ENCODE measurements around the gene CYP39A1. TPM values are rescaled to one million over a fixed set of nuclear protein-coding genes. Genes with fewer than 3 reads are reported as not detected.

The CYP39A1 gene, protein sequence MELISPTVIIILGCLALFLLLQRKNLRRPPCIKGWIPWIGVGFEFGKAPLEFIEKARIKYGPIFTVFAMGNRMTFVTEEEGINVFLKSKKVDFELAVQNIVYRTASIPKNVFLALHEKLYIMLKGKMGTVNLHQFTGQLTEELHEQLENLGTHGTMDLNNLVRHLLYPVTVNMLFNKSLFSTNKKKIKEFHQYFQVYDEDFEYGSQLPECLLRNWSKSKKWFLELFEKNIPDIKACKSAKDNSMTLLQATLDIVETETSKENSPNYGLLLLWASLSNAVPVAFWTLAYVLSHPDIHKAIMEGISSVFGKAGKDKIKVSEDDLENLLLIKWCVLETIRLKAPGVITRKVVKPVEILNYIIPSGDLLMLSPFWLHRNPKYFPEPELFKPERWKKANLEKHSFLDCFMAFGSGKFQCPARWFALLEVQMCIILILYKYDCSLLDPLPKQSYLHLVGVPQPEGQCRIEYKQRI
- 4.2 TPM for polyA plus RNA-seq (2013, experiment 1 of 2)
- polyA plus RNA-seq (2013, experiment 2 of 2), result 4.4 TPM

GRCh38 chr6:46652603-46653438 is at the start of gene CYP39A1, which contains the start of gene SLC25A27:
CYP39A1 (minus strand) TSS chr6:46652818; CDS start chr6:46652582, 236 bp downstream.
SLC25A27 (plus strand) TSS chr6:46652975; CDS start chr6:46653193, 218 bp downstream.
- H4K91ac ChIP-seq (ENCODE audit: low read depth, low read length, poor library complexity), result no peak within 1 kb of the TSS
- no CpG with 5 or more reads among the region's 72 CpGs for WGBS, 2 donors (ENCODE audit: extremely low coverage in 2 of 2, insufficient read length in 2 of 2, insufficient replicate concordance in 1 of 2)
- no peak within 1 kb of the TSS for H3K4ac ChIP-seq (ENCODE audit: low read length)
- H3K4me2 ChIP-seq (ENCODE audit: insufficient read depth, low read length, poor library complexity, severe bottlenecking), result peak within 1 kb of the TSS; percentile 82
- H2AK5ac ChIP-seq (ENCODE audit: low read depth, low read length), result no peak within 1 kb of the TSS
- peak within 1 kb of the TSS; percentile 49 for H3K23ac ChIP-seq (ENCODE audit: low read depth, low read length, poor library complexity)
- no peak within 1 kb of the TSS for H2BK120ac ChIP-seq (ENCODE audit: low read depth, low read length)
- no peaks in the 10 kb centered on the region for H3K9me3 ChIP-seq (replicated peaks in 1 of 2; ENCODE audit: control insufficient read depth in 2 of 2, insufficient read depth in 1 of 2, low read depth in 1 of 2, low read length in 2 of 2)
- H2BK12ac ChIP-seq (ENCODE audit: low read length), result peak within 1 kb of the TSS; percentile 65
- H2BK15ac ChIP-seq (ENCODE audit: low read length), result no peak within 1 kb of the TSS
- H2AFZ ChIP-seq (ENCODE audit: low read length), result peak within 1 kb of the TSS; percentile 100
- H3K4me1 ChIP-seq (ENCODE audit: control insufficient read depth in 2 of 2, insufficient read depth in 1 of 2, low read depth in 1 of 2, low read length in 2 of 2), result peaks cover 0 to 2% of the 10 kb centered on the region in 2 donors
- H3K9ac ChIP-seq (ENCODE audit: low read depth, low read length, poor library complexity), result peak within 1 kb of the TSS; percentile 87
- peaks cover 3% of the 10 kb centered on the region for H3K79me1 ChIP-seq (ENCODE audit: low read depth, low read length)
- H3K4me3 ChIP-seq (ENCODE audit: low read length in 2 of 2), result peak within 1 kb of the TSS; percentile 77 to 97
- H3K14ac ChIP-seq (ENCODE audit: low read length), result no peak within 1 kb of the TSS
- no peaks in the 10 kb centered on the region for H3K36me3 ChIP-seq (replicated peaks in 1 of 2; ENCODE audit: control insufficient read depth in 2 of 2, insufficient read depth in 2 of 2, low read length in 2 of 2)
- peak within 1 kb of the TSS; percentile 97 for H3K18ac ChIP-seq (ENCODE audit: low read length)
- H4K8ac ChIP-seq (ENCODE audit: low read depth, low read length), result no peak within 1 kb of the TSS
- peaks cover 0 to 39% (median 0%) of the 10 kb centered on the region in 3 experiments for H3K27me3 ChIP-seq (ENCODE audit: control insufficient read depth in 3 of 3, insufficient read depth in 3 of 3, low read depth in 1 of 3, low read length in 3 of 3)
- peak; percentile 87 for DNase-seq (ENCODE audit: low spot score)
- H3K27ac ChIP-seq (replicated peaks; ENCODE audit: low read length), result peak within 1 kb of the TSS; percentile 49
- H2BK5ac ChIP-seq (ENCODE audit: low read length), result no peak within 1 kb of the TSS

- Histone ChIP-seq H3K4me1 (ENCODE audit: control insufficient read depth in 2 of 2, insufficient read depth in 1 of 2, low read depth in 1 of 2, low read length in 2 of 2) (no peaks in the 10 kb centered on the region), H3K9ac (ENCODE audit: low read depth, low read length, poor library complexity) (no peak overlapping the region), H3K18ac (ENCODE audit: low read length) (no peak overlapping the region), H2BK15ac (ENCODE audit: low read length) (no peak overlapping the region), H3K23ac (ENCODE audit: low read depth, low read length, poor library complexity) (no peak overlapping the region), H3K27me3 (ENCODE audit: control insufficient read depth in 3 of 3, insufficient read depth in 3 of 3, low read depth in 1 of 3, low read length in 3 of 3) (no peaks in the 10 kb centered on the region), H2BK12ac (ENCODE audit: low read length) (no peak overlapping the region), H3K27ac (replicated peaks; ENCODE audit: low read length) (no peak overlapping the region), H4K91ac (ENCODE audit: low read depth, low read length, poor library complexity) (no peak overlapping the region), H3K4me3 (ENCODE audit: low read length in 2 of 2) (no peak overlapping the region), H3K14ac (ENCODE audit: low read length) (no peak overlapping the region), H3K36me3 (replicated peaks in 1 of 2; ENCODE audit: control insufficient read depth in 2 of 2, insufficient read depth in 2 of 2, low read length in 2 of 2) (no peaks in the 10 kb centered on the region), H2AK5ac (ENCODE audit: low read depth, low read length) (no peak overlapping the region), H3K9me3 (replicated peaks in 1 of 2; ENCODE audit: control insufficient read depth in 2 of 2, insufficient read depth in 1 of 2, low read depth in 1 of 2, low read length in 2 of 2) (no peaks in the 10 kb centered on the region), H2BK5ac (ENCODE audit: low read length) (no peak overlapping the region), H2BK120ac (ENCODE audit: low read depth, low read length) (no peak overlapping the region), H3K4ac (ENCODE audit: low read length) (no peak overlapping the region), H3K79me1 (ENCODE audit: low read depth, low read length) (no peaks in the 10 kb centered on the region), H2AFZ (ENCODE audit: low read length) (no peak overlapping the region), H4K8ac (ENCODE audit: low read depth, low read length) (no peak overlapping the region), H3K4me2 (ENCODE audit: insufficient read depth, low read length, poor library complexity, severe bottlenecking) (no peak overlapping the region)
- DNase-seq (ENCODE audit: low spot score), result no peak
- no CpG with 5 or more reads among the region's 1 CpG for WGBS, 2 donors (ENCODE audit: extremely low coverage in 2 of 2, insufficient read length in 2 of 2, insufficient replicate concordance in 1 of 2)
Observed at GRCh38 chr6:46699970-46700369, 47.4 kb upstream of the CYP39A1 start.

DNA sequence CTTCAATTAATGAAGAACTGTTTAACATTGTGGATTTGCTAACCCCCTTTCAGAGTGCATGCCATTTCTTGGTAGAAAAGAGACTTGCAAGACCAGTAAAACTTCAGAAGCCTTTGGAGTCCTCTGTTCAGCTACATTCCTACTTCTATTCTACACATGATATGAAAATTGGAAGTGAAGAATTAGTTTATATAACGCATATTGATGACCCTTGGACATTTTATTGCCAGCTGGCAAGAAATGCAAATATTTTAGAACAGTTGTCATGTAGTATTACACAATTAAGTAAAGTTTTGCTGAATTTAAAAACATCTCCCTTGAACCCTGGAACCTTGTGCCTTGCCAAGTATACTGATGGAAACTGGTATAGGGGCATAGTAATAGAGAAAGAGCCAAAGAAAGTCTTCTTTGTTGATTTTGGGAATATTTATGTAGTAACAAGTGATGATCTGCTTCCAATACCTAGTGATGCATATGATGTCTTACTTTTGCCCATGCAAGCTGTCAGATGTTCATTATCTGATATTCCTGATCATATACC is 38.4 kb upstream of the CYP39A1 start:
- Histone ChIP-seq H3K4ac (ENCODE audit: low read length) (no peak overlapping the region), H3K27ac (replicated peaks; ENCODE audit: low read length) (no peak overlapping the region), H3K9ac (ENCODE audit: low read depth, low read length, poor library complexity) (no peak overlapping the region), H3K27me3 (ENCODE audit: control insufficient read depth in 3 of 3, insufficient read depth in 3 of 3, low read depth in 1 of 3, low read length in 3 of 3) (no peaks in the 10 kb centered on the region), H3K14ac (ENCODE audit: low read length) (no peak overlapping the region), H2BK12ac (ENCODE audit: low read length) (no peak overlapping the region), H2AK5ac (ENCODE audit: low read depth, low read length) (no peak overlapping the region), H2BK120ac (ENCODE audit: low read depth, low read length) (no peak overlapping the region), H4K91ac (ENCODE audit: low read depth, low read length, poor library complexity) (no peak overlapping the region), H3K4me1 (ENCODE audit: control insufficient read depth in 2 of 2, insufficient read depth in 1 of 2, low read depth in 1 of 2, low read length in 2 of 2) (no peaks in the 10 kb centered on the region), H3K9me3 (replicated peaks in 1 of 2; ENCODE audit: control insufficient read depth in 2 of 2, insufficient read depth in 1 of 2, low read depth in 1 of 2, low read length in 2 of 2) (no peaks in the 10 kb centered on the region), H3K4me3 (ENCODE audit: low read length in 2 of 2) (no peak overlapping the region), H2BK15ac (ENCODE audit: low read length) (no peak overlapping the region), H3K18ac (ENCODE audit: low read length) (no peak overlapping the region), H3K36me3 (replicated peaks in 1 of 2; ENCODE audit: control insufficient read depth in 2 of 2, insufficient read depth in 2 of 2, low read length in 2 of 2) (no peaks in the 10 kb centered on the region), H3K79me1 (ENCODE audit: low read depth, low read length) (no peaks in the 10 kb centered on the region), H3K4me2 (ENCODE audit: insufficient read depth, low read length, poor library complexity, severe bottlenecking) (no peak overlapping the region), H2AFZ (ENCODE audit: low read length) (no peak overlapping the region), H4K8ac (ENCODE audit: low read depth, low read length) (no peak overlapping the region), H3K23ac (ENCODE audit: low read depth, low read length, poor library complexity) (no peak overlapping the region), H2BK5ac (ENCODE audit: low read length) (no peak overlapping the region)
- DNase-seq (ENCODE audit: low spot score), result no peak
- no CpG with 5 or more reads among the region's 1 CpG for WGBS, 2 donors (ENCODE audit: extremely low coverage in 2 of 2, insufficient read length in 2 of 2, insufficient replicate concordance in 1 of 2)

Data from neuronal stem cell (in vitro differentiated cells).